Panc1 (cell line): ENCODE measurements around the gene PLAAT4. TPM values are rescaled to one million over a fixed set of nuclear protein-coding genes. Genes with fewer than 3 reads are reported as not detected.

ENCODE experiments used
- ATAC-seq: fragments of 200-7000 bp; cut with Tn5 transposase; 2 replicates; pipeline ENCODE4 v1.9.1; 2020; ENCODE audit warnings: mild to moderate bottlenecking, moderate library complexity
- BruUV-seq: library from RNA; stranded (reverse); fragments of 400-500 nt; replicated peaks from 2 replicates; lab custom pipeline; 2021; lab: Mats Ljungman, UMichigan
- CTCF ChIA-PET: fragments of 300-600 bp; sonication (Branson Sonifier 250); formaldehyde crosslinking; loops from one replicate; lab custom pipeline; 2022; ENCODE audit warnings: antibody characterized with exemption; lab: Charles Lee
- POLR2A ChIA-PET: fragments of 300-600 bp; sonication (Branson Sonifier 250); formaldehyde crosslinking; loops from one replicate; lab custom pipeline; 2022; ENCODE audit warnings: antibody characterized with exemption; lab: Charles Lee
- DNase-seq: peaks from one replicate; pipeline ENCODE4 v3.0.0-alpha.2; 2010; ENCODE audit warnings: low read depth, low spot score
- H3K27ac ChIP-seq: 2 replicates; pipeline ENCODE4 v1.5.1; 2011; ENCODE audit warnings: mild to moderate bottlenecking, low read length, inconsistent platforms
- H3K27me3 ChIP-seq: fragments of 200-500 bp; sonication (Bioruptor generic); 2 replicates; pipeline ENCODE4 v1.6.0; 2014; ENCODE audit warnings: low read length, inconsistent platforms; ENCODE audit not compliant: control insufficient read depth, insufficient read depth
- H3K36me3 ChIP-seq: fragments of 200-500 bp; sonication (Bioruptor generic); 2 replicates; pipeline ENCODE4 v1.5.1; 2014; ENCODE audit warnings: inconsistent platforms, mild to moderate bottlenecking, low read length, moderate library complexity; ENCODE audit not compliant: control insufficient read depth, insufficient read depth
- H3K4me1 ChIP-seq: 2 replicates; pipeline ENCODE4 v1.5.1; 2011; ENCODE audit warnings: inconsistent platforms, mild to moderate bottlenecking, low read length, moderate library complexity; ENCODE audit not compliant: control insufficient read depth, insufficient read depth
- H3K4me3 ChIP-seq, 2 experiments: 2 replicates each; pipeline ENCODE4 v1.5.1; 2011 to 2012; ENCODE audit warnings: low read depth in 2 of 2, low read length in 2 of 2, mild to moderate bottlenecking in 2 of 2, inconsistent platforms in 1 of 2, moderate library complexity in 1 of 2
- H3K9me3 ChIP-seq: fragments of 200-500 bp; sonication (Bioruptor generic); 2 replicates; pipeline ENCODE4 v1.5.1; 2014; ENCODE audit warnings: low read depth, mild to moderate bottlenecking, inconsistent platforms, low read length, moderate library complexity; ENCODE audit not compliant: control insufficient read depth, insufficient read depth
- POLR2AphosphoS5 ChIP-seq: IDR thresholded peaks from 2 replicates; pipeline ENCODE4 v1.6.1; 2012; ENCODE audit warnings: mild to moderate bottlenecking, low read depth, low read length, moderate library complexity
- SIN3A ChIP-seq: IDR thresholded peaks from 2 replicates; pipeline ENCODE4 v1.6.1; 2012; ENCODE audit warnings: low read depth, mild to moderate bottlenecking, low read length, moderate library complexity, borderline replicate concordance; ENCODE audit not compliant: insufficient read depth
- TCF7L2 ChIP-seq: IDR thresholded peaks from 2 replicates; pipeline ENCODE4 v1.6.1; 2011; ENCODE audit warnings: mild to moderate bottlenecking, low read depth, low read length, inconsistent platforms
- in situ Hi-C: cut with HindIII; loops from 2 replicates; pipeline ENCODE4 v1.10.0; 2016; ENCODE audit warnings: low sequenced_read_pairs, low pct_unique_long_range_greater_than_20kb
- intact Hi-C: fragments of 100-400 bp; cut with micrococcal nuclease; formaldehyde crosslinking; loops from one replicate; pipeline ENCODE4 v1.10.0; 2022; ENCODE audit not compliant: unreplicated experiment
- total RNA-seq: library from RNA; stranded (reverse); gene quantifications from one replicate; pipeline ENCODE4 v1.2.1, GENCODE V29; 2021; ENCODE audit not compliant: unreplicated experiment
- TF ChIP-seq, protein P1 (sequence below): fragments of 450-650 bp; IDR thresholded peaks from 2 replicates; pipeline ENCODE4 v1.5.1; 2017; ENCODE audit warnings: mild to moderate bottlenecking
- TF ChIP-seq, protein P2 (sequence below), 2 experiments: IDR thresholded peaks; 2 replicates each; pipeline ENCODE4 v1.6.1; 2011 to 2012; ENCODE audit warnings: low read depth in 2 of 2, control low read depth in 1 of 2, low read length in 1 of 2, mild to moderate bottlenecking in 1 of 2, moderate library complexity in 1 of 2; ENCODE audit not compliant: insufficient read depth in 1 of 2

Gene PLAAT4
- total RNA-seq, 1 experiment from 2014 or later: 15.2 TPM

DNA sequence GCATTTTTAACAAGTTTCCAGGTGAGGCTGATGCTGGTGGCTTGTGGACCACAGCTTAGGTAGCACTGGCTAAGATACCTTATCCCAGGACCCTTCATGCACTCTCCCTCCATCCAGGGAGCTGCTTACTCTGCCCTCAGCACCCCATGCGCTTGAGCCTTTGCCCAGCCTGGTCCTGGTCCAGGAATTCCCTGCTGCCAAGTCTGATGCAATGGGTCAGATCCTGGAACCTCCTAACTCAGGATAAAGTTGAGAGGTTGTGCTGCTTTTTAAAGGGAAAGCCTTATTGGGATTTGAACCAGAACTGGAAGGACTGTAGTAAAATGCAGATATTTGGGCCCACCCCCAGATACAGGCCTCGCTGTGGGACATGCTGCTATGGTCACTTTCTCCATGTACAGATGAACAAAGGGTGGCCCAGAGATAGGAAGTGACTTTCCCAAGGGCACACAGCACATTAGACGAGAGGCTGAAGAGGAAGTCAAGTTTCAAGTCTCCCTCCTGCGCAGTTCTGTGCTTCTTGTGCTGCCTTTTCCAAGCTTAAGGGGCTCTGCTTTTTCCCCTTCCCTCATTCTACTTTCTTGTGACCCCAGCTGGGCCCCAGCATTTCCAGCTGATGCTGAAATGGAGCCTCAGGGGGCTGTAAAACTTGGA, 31.5 kb upstream of the PLAAT4 start:
- CTCF ChIA-PET: no interaction called here

DNA sequence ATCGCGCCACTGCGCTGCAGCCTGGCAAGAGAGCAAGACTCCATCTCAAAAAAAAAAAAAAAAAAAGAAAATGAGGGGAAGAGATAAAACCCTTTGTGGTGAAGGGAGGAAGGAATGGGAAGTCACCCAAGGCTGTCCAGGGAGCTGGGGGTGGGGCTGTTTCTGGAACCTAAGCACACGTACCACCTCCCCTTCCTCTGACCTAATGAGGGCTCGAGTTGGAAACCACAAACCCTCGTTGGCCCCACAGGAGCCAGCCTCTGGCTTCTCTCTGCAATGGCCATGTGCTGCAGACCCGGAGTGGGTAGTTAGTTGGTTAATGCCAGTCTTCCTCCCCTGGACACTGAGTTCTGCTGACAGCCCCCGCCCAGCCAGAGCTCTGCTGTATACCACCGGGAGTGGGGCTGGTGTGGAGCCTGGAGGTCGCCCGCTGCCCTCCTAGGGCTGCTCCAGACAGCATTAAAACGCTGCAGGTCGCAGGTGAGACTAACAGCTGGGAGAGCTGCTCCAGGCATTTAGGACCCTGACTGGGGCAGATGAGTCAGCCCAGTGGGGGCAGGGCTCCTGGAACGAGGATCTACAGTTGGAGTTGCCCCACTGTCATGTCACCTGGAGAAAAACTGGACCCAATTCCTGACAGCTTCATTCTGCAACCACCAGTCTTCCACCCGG, 30.6 kb upstream of the PLAAT4 start, which contains the start of gene LGALS12:
Gene LGALS12, plus strand, starts transcription at position 228 of the 672 bp plus-strand sequence. Its CDS starts 375 bp downstream, at position 603.
- POLR2A ChIA-PET: interaction anchor here (0.5 kb wide), 1 partner anchor 14 kb away, joined by 7 read pairs; no protein-coding TSS in a partner anchor
- intact Hi-C loops (no loop called here), in situ Hi-C loops (no loop called here)
- DNase-seq: no peak
- Histone ChIP-seq H3K9me3 (no peaks in the 10 kb centered on the region), H3K4me1 (no peaks in the 10 kb centered on the region), H3K4me3 (no peak within 1 kb of the TSS), H3K27ac (no peak within 1 kb of the TSS), H3K36me3 (no peaks in the 10 kb centered on the region), H3K27me3 (no peaks in the 10 kb centered on the region)
- CTCF ChIA-PET: no interaction called here
- BruUV-seq: no TSS peak
- TF ChIP-seq, protein P1, sequence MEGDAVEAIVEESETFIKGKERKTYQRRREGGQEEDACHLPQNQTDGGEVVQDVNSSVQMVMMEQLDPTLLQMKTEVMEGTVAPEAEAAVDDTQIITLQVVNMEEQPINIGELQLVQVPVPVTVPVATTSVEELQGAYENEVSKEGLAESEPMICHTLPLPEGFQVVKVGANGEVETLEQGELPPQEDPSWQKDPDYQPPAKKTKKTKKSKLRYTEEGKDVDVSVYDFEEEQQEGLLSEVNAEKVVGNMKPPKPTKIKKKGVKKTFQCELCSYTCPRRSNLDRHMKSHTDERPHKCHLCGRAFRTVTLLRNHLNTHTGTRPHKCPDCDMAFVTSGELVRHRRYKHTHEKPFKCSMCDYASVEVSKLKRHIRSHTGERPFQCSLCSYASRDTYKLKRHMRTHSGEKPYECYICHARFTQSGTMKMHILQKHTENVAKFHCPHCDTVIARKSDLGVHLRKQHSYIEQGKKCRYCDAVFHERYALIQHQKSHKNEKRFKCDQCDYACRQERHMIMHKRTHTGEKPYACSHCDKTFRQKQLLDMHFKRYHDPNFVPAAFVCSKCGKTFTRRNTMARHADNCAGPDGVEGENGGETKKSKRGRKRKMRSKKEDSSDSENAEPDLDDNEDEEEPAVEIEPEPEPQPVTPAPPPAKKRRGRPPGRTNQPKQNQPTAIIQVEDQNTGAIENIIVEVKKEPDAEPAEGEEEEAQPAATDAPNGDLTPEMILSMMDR: no peak
- TF ChIP-seq POLR2AphosphoS5 (no peak), TCF7L2 (no peak), SIN3A (no peak)
- TF ChIP-seq, protein P2, sequence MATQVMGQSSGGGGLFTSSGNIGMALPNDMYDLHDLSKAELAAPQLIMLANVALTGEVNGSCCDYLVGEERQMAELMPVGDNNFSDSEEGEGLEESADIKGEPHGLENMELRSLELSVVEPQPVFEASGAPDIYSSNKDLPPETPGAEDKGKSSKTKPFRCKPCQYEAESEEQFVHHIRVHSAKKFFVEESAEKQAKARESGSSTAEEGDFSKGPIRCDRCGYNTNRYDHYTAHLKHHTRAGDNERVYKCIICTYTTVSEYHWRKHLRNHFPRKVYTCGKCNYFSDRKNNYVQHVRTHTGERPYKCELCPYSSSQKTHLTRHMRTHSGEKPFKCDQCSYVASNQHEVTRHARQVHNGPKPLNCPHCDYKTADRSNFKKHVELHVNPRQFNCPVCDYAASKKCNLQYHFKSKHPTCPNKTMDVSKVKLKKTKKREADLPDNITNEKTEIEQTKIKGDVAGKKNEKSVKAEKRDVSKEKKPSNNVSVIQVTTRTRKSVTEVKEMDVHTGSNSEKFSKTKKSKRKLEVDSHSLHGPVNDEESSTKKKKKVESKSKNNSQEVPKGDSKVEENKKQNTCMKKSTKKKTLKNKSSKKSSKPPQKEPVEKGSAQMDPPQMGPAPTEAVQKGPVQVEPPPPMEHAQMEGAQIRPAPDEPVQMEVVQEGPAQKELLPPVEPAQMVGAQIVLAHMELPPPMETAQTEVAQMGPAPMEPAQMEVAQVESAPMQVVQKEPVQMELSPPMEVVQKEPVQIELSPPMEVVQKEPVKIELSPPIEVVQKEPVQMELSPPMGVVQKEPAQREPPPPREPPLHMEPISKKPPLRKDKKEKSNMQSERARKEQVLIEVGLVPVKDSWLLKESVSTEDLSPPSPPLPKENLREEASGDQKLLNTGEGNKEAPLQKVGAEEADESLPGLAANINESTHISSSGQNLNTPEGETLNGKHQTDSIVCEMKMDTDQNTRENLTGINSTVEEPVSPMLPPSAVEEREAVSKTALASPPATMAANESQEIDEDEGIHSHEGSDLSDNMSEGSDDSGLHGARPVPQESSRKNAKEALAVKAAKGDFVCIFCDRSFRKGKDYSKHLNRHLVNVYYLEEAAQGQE (IDR thresholded peaks at IDR 0.05; ENCODE audit: insufficient read depth in 1 of 2, low read depth in 2 of 2, low read length in 1 of 2): no peak
- no peak for ATAC-seq

More for the DNA sequence above, 31.5 kb upstream of the PLAAT4 start:
- H3K36me3 ChIP-seq: no peaks in the 10 kb centered on the region
- H3K4me3 ChIP-seq: no peak overlapping the region
- intact Hi-C loops (no loop called here), in situ Hi-C loops (no loop called here)
- ATAC-seq (no peak), DNase-seq (no peak)
- peaks cover 2% of the 10 kb centered on the region; the same call in 1 of the 2 replicates for H3K9me3 ChIP-seq
- POLR2A ChIA-PET: no interaction called here
- no peaks in the 10 kb centered on the region for H3K27me3 ChIP-seq
- TF ChIP-seq SIN3A (no peak), TCF7L2 (no peak), POLR2AphosphoS5 (no peak)
- TF ChIP-seq, protein P2 (IDR thresholded peaks at IDR 0.05; ENCODE audit: insufficient read depth in 1 of 2, low read depth in 2 of 2, low read length in 1 of 2): no peak
- TF ChIP-seq, protein P1: no peak
- no peaks in the 10 kb centered on the region for H3K4me1 ChIP-seq
- no TSS peak for BruUV-seq
- H3K27ac ChIP-seq: no peak overlapping the region
